SU-DHL-6 (cell line): ENCODE data around the gene NFE2L3.
"Not testable (repeated sequence)": the region's sequence is repeated elsewhere in the genome, so short reads cannot be mapped to it uniquely, and the experiment has no call there.

Experiments
- H2AFZ ChIP-seq: fragments of 200-600 bp; sonication (generic); 2 replicates; pipeline ENCODE4 v1.6.1; 2014; ENCODE audit warnings: low read depth, mild to moderate bottlenecking, moderate library complexity, mixed read lengths, antibody characterized with exemption, low read length; ENCODE audit not compliant: severe bottlenecking
- H3F3A ChIP-seq: fragments of 200-600 bp; shearing (Covaris generic); 2 replicates; pipeline ENCODE4 v1.6.0; 2016; ENCODE audit warnings: antibody characterized with exemption, mild to moderate bottlenecking; ENCODE audit not compliant: insufficient read depth
- H3K27ac ChIP-seq: fragments of 200-600 bp; sonication (generic); 2 replicates; pipeline ENCODE4 v1.5.1; 2016; ENCODE audit warnings: low read depth, mild to moderate bottlenecking, low read length, moderate library complexity, mixed read lengths
- H3K27me3 ChIP-seq: fragments of 200-600 bp; sonication (generic), shearing (Covaris generic); 2 replicates; pipeline ENCODE4 v1.6.0; 2014; ENCODE audit warnings: mild to moderate bottlenecking, low read length
- H3K36me3 ChIP-seq: fragments of 200-600 bp; sonication (generic); 2 replicates; pipeline ENCODE4 v1.6.1; 2014; ENCODE audit warnings: mild to moderate bottlenecking, low read length, mixed read lengths
- H3K4me2 ChIP-seq: fragments of 300-600, 200-600 bp; shearing (Covaris generic), sonication (generic); 2 replicates; pipeline ENCODE4 v1.6.0; 2014; ENCODE audit warnings: low read length, low read depth, mild to moderate bottlenecking; ENCODE audit not compliant: poor library complexity, severe bottlenecking
- H3K4me3 ChIP-seq: fragments of 200-600 bp; sonication (generic); 2 replicates; pipeline ENCODE4 v1.5.1; 2014; ENCODE audit warnings: antibody characterized with exemption, low read length, mild to moderate bottlenecking, mixed read lengths; ENCODE audit not compliant: insufficient read depth, poor library complexity, severe bottlenecking
- H3K79me2 ChIP-seq: fragments of 200-600 bp; sonication (generic); 2 replicates; pipeline ENCODE4 v1.6.1; 2014; ENCODE audit warnings: mild to moderate bottlenecking, low read length, moderate library complexity; ENCODE audit not compliant: insufficient read depth
- H3K9ac ChIP-seq: fragments of 200-600 bp; sonication (generic); 2 replicates; pipeline ENCODE4 v1.7.0; 2014; ENCODE audit warnings: mild to moderate bottlenecking, low read length
- H3K9me2 ChIP-seq: fragments of 200-600 bp; sonication (generic); replicated peaks from 2 replicates; pipeline ENCODE4 v1.6.1; 2014; ENCODE audit warnings: low read length; ENCODE audit not compliant: insufficient read depth
- H3K9me3 ChIP-seq: fragments of 200-600 bp; sonication (generic); 2 replicates; pipeline ENCODE4 v1.6.1; 2014; ENCODE audit warnings: low read length, mixed read lengths; ENCODE audit not compliant: insufficient read depth
- H4K20me1 ChIP-seq: fragments of 200-600 bp; sonication (generic); 2 replicates; pipeline ENCODE4 v1.6.1; 2014; ENCODE audit warnings: low read depth, mild to moderate bottlenecking, antibody characterized with exemption, low read length, moderate library complexity, mixed read lengths
- EZH2phosphoT487 ChIP-seq: fragments of 200-600 bp; sonication (generic), shearing (Covaris generic); conservative IDR thresholded peaks from 2 replicates; pipeline ENCODE4 v1.6.1; 2018; ENCODE audit warnings: mild to moderate bottlenecking, antibody characterized with exemption, low read length, moderate library complexity, mixed read lengths
- TF ChIP-seq, protein P1 (sequence below): fragments of 200-600 bp; sonication (generic); IDR thresholded peaks from one replicate; pipeline ENCODE4 v1.5.1; 2017; ENCODE audit warnings: antibody characterized with exemption, mild to moderate bottlenecking, low read length, moderate library complexity; ENCODE audit not compliant: insufficient read depth, poor library complexity, severe bottlenecking

Gene NFE2L3

DNA sequence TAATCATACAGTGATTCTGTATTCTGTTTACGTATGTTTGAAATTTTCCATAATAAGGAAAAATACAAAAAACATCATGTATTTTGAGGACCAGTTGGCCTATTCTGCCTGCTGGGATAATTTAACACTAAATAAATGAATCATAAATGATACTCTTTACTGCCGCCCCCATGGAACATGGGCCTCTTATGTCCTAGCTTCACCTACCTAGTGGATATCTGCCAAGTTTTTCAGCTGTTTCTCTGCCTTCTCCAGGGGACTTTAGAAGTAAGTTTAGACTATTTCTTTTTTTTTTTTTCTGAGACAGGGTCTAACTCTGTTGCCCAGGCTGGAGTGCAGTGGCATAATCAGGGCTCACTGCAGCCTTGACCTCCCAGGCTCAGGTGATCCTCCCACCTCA lies 10.4 kb downstream of the NFE2L3 start:
- no peak overlapping the region for H3K9ac ChIP-seq
- no peak overlapping the region for H2AFZ ChIP-seq
- H3K9me2 ChIP-seq, result no peaks in the 10 kb centered on the region
- H3K27me3 ChIP-seq, result no peaks in the 10 kb centered on the region
- no peak overlapping the region for H3K4me3 ChIP-seq
- H3K79me2 ChIP-seq, result no peaks in the 10 kb centered on the region
- no peak overlapping the region for H3K4me2 ChIP-seq
- H3F3A ChIP-seq, result 0 out of 2 replicates have a peak, but pooled peaks cover under 1% of the 10 kb centered on the region
- no peaks in the 10 kb centered on the region for H3K9me3 ChIP-seq
- TF ChIP-seq EZH2phosphoT487, result no peak
- TF ChIP-seq, protein P1, sequence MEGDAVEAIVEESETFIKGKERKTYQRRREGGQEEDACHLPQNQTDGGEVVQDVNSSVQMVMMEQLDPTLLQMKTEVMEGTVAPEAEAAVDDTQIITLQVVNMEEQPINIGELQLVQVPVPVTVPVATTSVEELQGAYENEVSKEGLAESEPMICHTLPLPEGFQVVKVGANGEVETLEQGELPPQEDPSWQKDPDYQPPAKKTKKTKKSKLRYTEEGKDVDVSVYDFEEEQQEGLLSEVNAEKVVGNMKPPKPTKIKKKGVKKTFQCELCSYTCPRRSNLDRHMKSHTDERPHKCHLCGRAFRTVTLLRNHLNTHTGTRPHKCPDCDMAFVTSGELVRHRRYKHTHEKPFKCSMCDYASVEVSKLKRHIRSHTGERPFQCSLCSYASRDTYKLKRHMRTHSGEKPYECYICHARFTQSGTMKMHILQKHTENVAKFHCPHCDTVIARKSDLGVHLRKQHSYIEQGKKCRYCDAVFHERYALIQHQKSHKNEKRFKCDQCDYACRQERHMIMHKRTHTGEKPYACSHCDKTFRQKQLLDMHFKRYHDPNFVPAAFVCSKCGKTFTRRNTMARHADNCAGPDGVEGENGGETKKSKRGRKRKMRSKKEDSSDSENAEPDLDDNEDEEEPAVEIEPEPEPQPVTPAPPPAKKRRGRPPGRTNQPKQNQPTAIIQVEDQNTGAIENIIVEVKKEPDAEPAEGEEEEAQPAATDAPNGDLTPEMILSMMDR, result no peak
- no peaks in the 10 kb centered on the region for H3K36me3 ChIP-seq
- H3K27ac ChIP-seq, result no peak overlapping the region
- H4K20me1 ChIP-seq, result no peaks in the 10 kb centered on the region

DNA sequence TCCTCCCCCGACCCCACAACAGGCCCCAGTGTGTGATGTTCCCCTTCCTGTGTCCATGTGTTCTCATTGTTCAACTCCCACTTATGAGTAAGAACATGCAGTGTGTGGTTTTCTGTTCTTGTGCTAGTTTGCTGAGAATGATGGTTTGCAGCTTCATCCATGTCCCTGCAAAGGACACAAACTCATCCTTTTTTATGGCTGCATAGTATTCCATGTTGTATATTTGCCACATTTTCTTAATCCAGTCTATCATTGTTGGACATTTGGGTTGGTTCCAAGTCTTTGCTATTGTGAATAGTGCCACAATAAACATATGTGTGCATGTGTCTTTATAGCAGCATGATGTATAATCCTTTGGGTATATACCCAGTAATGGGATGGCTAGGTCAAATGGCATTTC lies 11.8 kb downstream of the NFE2L3 start:
- not testable (repeated sequence) for H3K9me3 ChIP-seq, H3K4me3 ChIP-seq, H3K9me2 ChIP-seq, H3K79me2 ChIP-seq, H3K9ac ChIP-seq, H3F3A ChIP-seq, H3K27ac ChIP-seq, H3K27me3 ChIP-seq, H2AFZ ChIP-seq, H4K20me1 ChIP-seq, H3K36me3 ChIP-seq, H3K4me2 ChIP-seq

DNA sequence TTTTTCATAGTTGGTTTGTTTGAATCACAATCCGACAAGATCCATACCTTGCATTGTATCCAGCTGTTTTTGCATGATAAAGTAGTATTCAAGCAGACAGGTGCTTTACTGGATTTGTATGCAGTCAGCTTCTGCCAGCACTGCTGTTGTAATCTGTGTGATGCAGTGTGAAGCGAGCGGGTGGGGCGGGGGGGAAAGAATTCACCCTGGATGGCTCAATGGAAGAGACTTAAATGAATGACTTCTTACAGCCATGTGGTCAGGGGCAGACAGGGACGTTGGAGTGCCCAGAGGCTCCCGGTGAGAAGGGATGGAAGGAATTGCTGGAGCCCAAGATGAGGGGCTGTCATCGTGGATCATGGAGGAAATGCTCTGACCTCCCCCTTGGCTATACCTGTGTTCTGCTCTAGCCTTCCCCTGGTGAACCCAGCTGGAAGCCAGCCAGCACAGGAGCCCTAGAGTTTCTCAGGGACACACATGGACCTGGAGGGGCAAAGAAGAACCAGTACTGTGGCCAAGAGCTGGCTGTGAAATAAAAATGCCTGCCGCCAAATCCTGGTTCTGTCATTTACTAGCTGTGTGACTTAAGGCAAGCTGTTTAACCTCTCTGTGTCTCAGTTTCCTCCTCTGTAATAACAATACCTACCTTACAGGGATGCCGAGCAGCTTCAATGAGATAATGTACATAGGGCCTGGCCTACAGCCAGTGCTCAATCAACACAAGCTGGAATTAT lies 14.1 kb downstream of the NFE2L3 start:
- H3K79me2 ChIP-seq, result no peaks in the 10 kb centered on the region
- no peak overlapping the region for H3K9ac ChIP-seq
- 0 out of 2 replicates have a peak, but pooled peaks cover 3% of the 10 kb centered on the region for H3F3A ChIP-seq
- no peaks in the 10 kb centered on the region for H3K9me3 ChIP-seq
- H3K27me3 ChIP-seq, result no peaks in the 10 kb centered on the region
- no peak overlapping the region for H3K4me2 ChIP-seq
- no peaks in the 10 kb centered on the region for H3K9me2 ChIP-seq
- no peaks in the 10 kb centered on the region for H4K20me1 ChIP-seq
- no peak overlapping the region for H3K27ac ChIP-seq
- no peak overlapping the region for H3K4me3 ChIP-seq
- no peak for TF ChIP-seq EZH2phosphoT487
- TF ChIP-seq, protein P1, result no peak
- H3K36me3 ChIP-seq, result no peaks in the 10 kb centered on the region
- H2AFZ ChIP-seq, result no peak overlapping the region

DNA sequence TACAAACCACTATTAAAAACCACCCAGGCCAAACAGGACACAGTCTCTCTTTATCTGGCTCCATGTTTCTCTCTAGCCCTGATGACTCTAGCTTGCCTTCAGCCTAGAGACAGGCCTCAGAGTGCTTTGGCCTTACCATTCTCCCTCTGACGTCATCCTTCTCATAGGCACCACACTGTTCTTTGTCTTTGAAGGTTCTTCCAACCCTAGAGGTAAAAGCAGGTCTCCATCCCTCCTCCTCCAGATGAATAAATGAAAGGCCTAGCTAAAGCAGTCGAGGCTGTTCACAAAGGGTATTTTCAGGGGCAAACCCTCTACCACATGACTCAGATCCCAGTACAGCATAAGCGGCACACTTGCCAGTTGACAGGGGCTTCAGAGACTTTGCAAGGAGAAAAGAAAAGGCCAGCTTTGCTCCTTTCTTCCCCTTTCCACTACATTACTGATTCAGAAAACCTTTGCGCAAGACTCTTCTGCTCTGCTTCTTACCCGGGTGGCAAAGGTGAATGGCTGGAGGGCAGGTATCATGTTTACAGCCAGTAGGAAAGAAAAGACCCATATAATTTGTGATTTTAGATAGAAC lies 14.8 kb downstream of the NFE2L3 start:
- H3F3A ChIP-seq, result 0 out of 2 replicates have a peak, but pooled peaks cover 3% of the 10 kb centered on the region
- H3K9me2 ChIP-seq, result no peaks in the 10 kb centered on the region
- H3K9me3 ChIP-seq, result no peaks in the 10 kb centered on the region
- no peaks in the 10 kb centered on the region for H3K79me2 ChIP-seq
- H3K36me3 ChIP-seq, result no peaks in the 10 kb centered on the region
- no peaks in the 10 kb centered on the region for H3K27me3 ChIP-seq
- no peak overlapping the region for H3K4me3 ChIP-seq
- H3K27ac ChIP-seq, result no peak overlapping the region
- H3K4me2 ChIP-seq, result no peak overlapping the region
- no peak overlapping the region for H3K9ac ChIP-seq
- H2AFZ ChIP-seq, result no peak overlapping the region
- no peak for TF ChIP-seq EZH2phosphoT487
- TF ChIP-seq, protein P1, result no peak
- no peaks in the 10 kb centered on the region for H4K20me1 ChIP-seq
